H1 (cell line): ENCODE measurements around the gene NDUFB1. TPM values are rescaled to one million over a fixed set of nuclear protein-coding genes. Genes with fewer than 3 reads are reported as not detected.
A peak's percentile ranks its signal among the peaks of the same experiment; 100 is the strongest.

ENCODE experiments used
- CTCF ChIA-PET: fragments of 300-600 bp; sonication (Branson Sonifier 250); formaldehyde crosslinking; loops from one replicate; lab custom pipeline; 2021; ENCODE audit not compliant: partially characterized antibody; lab: Charles Lee
- POLR2A ChIA-PET: fragments of 300-600 bp; sonication (Branson Sonifier 250); formaldehyde crosslinking; loops from one replicate; lab custom pipeline; 2021; ENCODE audit warnings: inconsistent platforms; ENCODE audit not compliant: partially characterized antibody; lab: Charles Lee
- DNase-seq, 2 experiments: peaks; one replicate each; pipeline versions ENCODE4 v3.0.0 to v3.0.0-alpha.2; 2010 to 2022; ENCODE audit warnings: low spot score in 2 of 2, low read depth in 1 of 2, mixed read lengths in 1 of 2
- FAIRE-seq: peaks from 2 replicates; lab custom pipeline; 2011; peaks lifted over from hg19 to GRCh38; lab: Jason Lieb, UNC
- H2AFZ ChIP-seq: 2 replicates; pipeline ENCODE4 v1.8.1; 2012; ENCODE audit warnings: low read length, inconsistent platforms
- H2AK5ac ChIP-seq: 2 replicates; pipeline ENCODE4 v1.6.1; 2013; ENCODE audit warnings: low read depth, low read length
- H2BK120ac ChIP-seq: replicated peaks from 2 replicates; pipeline ENCODE3; 2013; ENCODE audit warnings: low read depth, low read length, inconsistent platforms
- H2BK12ac ChIP-seq: 2 replicates; pipeline ENCODE4 v1.6.1; 2013; ENCODE audit warnings: low read depth, low read length
- H2BK15ac ChIP-seq: 2 replicates; pipeline ENCODE4 v1.6.1; 2013; ENCODE audit warnings: low read length
- H2BK20ac ChIP-seq: 2 replicates; pipeline ENCODE4 v1.6.1; 2013; ENCODE audit warnings: low read length
- H2BK5ac ChIP-seq: 2 replicates; pipeline ENCODE4 v1.6.1; 2013; ENCODE audit warnings: low read depth, low read length
- H3K14ac ChIP-seq: 2 replicates; pipeline ENCODE4 v1.6.1; 2013; ENCODE audit warnings: inconsistent platforms; ENCODE audit not compliant: insufficient read length
- H3K18ac ChIP-seq: 2 replicates; pipeline ENCODE4 v1.6.1; 2013; ENCODE audit warnings: low read length; ENCODE audit errors: extremely low read depth
- H3K23ac ChIP-seq: 2 replicates; pipeline ENCODE4 v1.6.1; 2013; ENCODE audit warnings: inconsistent platforms; ENCODE audit not compliant: insufficient read length
- H3K23me2 ChIP-seq: 2 replicates; pipeline ENCODE4 v1.6.1; 2013; ENCODE audit warnings: low read depth, low read length
- H3K27ac ChIP-seq: 2 replicates; pipeline ENCODE4 v1.6.1; 2011; ENCODE audit warnings: low read depth, low read length, inconsistent platforms
- H3K27me3 ChIP-seq, 4 experiments: replicated peaks in 1 of 4; 1 replicate in 1 of 4; 2 replicates in 3 of 4; pipeline versions ENCODE4 v1.6.1 to v1.8.1; 2011 to 2013; ENCODE audit warnings: low read length in 3 of 4, mild to moderate bottlenecking in 3 of 4, inconsistent platforms in 2 of 4, mixed read lengths in 2 of 4, moderate library complexity in 1 of 4; ENCODE audit not compliant: control insufficient read depth in 3 of 4, insufficient read depth in 3 of 4; ENCODE audit errors: extremely low read depth in 1 of 4
- H3K36me3 ChIP-seq, 4 experiments: 2 replicates each; pipeline versions ENCODE4 v1.6.1 to v1.8.1; 2011 to 2013; ENCODE audit warnings: mild to moderate bottlenecking in 4 of 4, low read length in 3 of 4, moderate library complexity in 2 of 4, control low read depth in 1 of 4, inconsistent platforms in 1 of 4; ENCODE audit not compliant: insufficient read depth in 4 of 4, control insufficient read depth in 2 of 4
- H3K4ac ChIP-seq: replicated peaks from 2 replicates; pipeline ENCODE3; 2013; ENCODE audit warnings: low read length, low read depth, mixed read lengths, inconsistent platforms; ENCODE audit not compliant: insufficient read length
- H3K4me1 ChIP-seq, 4 experiments: replicated peaks in 1 of 4; 1 replicate in 1 of 4; 2 replicates in 3 of 4; pipeline versions ENCODE4 v1.6.1 to v1.8.1; 2011 to 2013; ENCODE audit warnings: low read length in 3 of 4, inconsistent platforms in 2 of 4, mixed read lengths in 1 of 4; ENCODE audit not compliant: insufficient read depth in 4 of 4, control insufficient read depth in 3 of 4
- H3K4me2 ChIP-seq, 2 experiments: 2 replicates each; pipeline versions ENCODE4 v1.6.1 to v1.8.1; 2011 to 2013; ENCODE audit warnings: low read depth in 2 of 2, low read length in 2 of 2, control low read depth in 1 of 2, inconsistent platforms in 1 of 2, mild to moderate bottlenecking in 1 of 2; ENCODE audit not compliant: insufficient read depth in 1 of 2
- H3K4me3 ChIP-seq, 4 experiments: fragments of 200-600, 300-600 bp in 1 of 4; sonication (generic), shearing (Covaris generic), sonication (Bioruptor Twin) in 1 of 4; 2 replicates each; pipeline versions ENCODE4 v1.5.1 to v1.8.1; 2011 to 2016; ENCODE audit warnings: low read length in 4 of 4, low read depth in 3 of 4, control low read depth in 2 of 4, inconsistent platforms in 2 of 4, mild to moderate bottlenecking in 2 of 4, mixed read lengths in 1 of 4, moderate library complexity in 1 of 4; ENCODE audit not compliant: insufficient read depth in 2 of 4; ENCODE audit errors: extremely low read depth in 1 of 4
- H3K56ac ChIP-seq: replicated peaks from 2 replicates; pipeline ENCODE3; 2013; ENCODE audit warnings: low read depth, mild to moderate bottlenecking, mixed read lengths, low read length, inconsistent platforms; ENCODE audit not compliant: insufficient read length
- H3K79me1 ChIP-seq: 2 replicates; pipeline ENCODE4 v1.6.1; 2013; ENCODE audit warnings: low read depth, low read length, control low read depth
- H3K79me2 ChIP-seq, 2 experiments: 2 replicates each; pipeline versions ENCODE4 v1.6.1 to v1.8.1; 2012 to 2013; ENCODE audit warnings: low read length in 2 of 2, mild to moderate bottlenecking in 2 of 2, inconsistent platforms in 1 of 2; ENCODE audit not compliant: insufficient read depth in 2 of 2, control insufficient read depth in 1 of 2
- H3K9ac ChIP-seq, 4 experiments: replicated peaks in 1 of 4; 1 replicate in 1 of 4; 2 replicates in 3 of 4; pipeline versions ENCODE4 v1.6.1 to v1.8.1; 2011 to 2013; ENCODE audit warnings: low read depth in 3 of 4, low read length in 3 of 4, control low read depth in 2 of 4, mild to moderate bottlenecking in 2 of 4, moderate library complexity in 2 of 4, inconsistent platforms in 1 of 4; ENCODE audit errors: extremely low read depth in 1 of 4
- H3K9me3 ChIP-seq, 2 experiments: 2 replicates each; pipeline versions ENCODE4 v1.6.1 to v1.8.1; 2012 to 2013; ENCODE audit warnings: mild to moderate bottlenecking in 2 of 2, moderate library complexity in 2 of 2, control low read depth in 1 of 2, inconsistent platforms in 1 of 2, low read depth in 1 of 2, low read length in 1 of 2, mixed read lengths in 1 of 2; ENCODE audit not compliant: insufficient read depth in 2 of 2
- H4K20me1 ChIP-seq, 2 experiments: replicated peaks in 1 of 2; 2 replicates each; pipeline versions ENCODE3 to v1.8.1; 2011 to 2013; ENCODE audit warnings: inconsistent platforms in 2 of 2, low read length in 2 of 2, mild to moderate bottlenecking in 1 of 2; ENCODE audit not compliant: insufficient read depth in 2 of 2, control insufficient read depth in 1 of 2
- H4K5ac ChIP-seq: 2 replicates; pipeline ENCODE4 v1.6.1; 2013; ENCODE audit warnings: low read length, low read depth, mixed read lengths, inconsistent platforms; ENCODE audit not compliant: insufficient read length
- H4K8ac ChIP-seq: 2 replicates; pipeline ENCODE4 v1.8.0; 2013; ENCODE audit warnings: mild to moderate bottlenecking, moderate library complexity, low read length, inconsistent platforms; ENCODE audit not compliant: insufficient read depth; ENCODE audit errors: extremely low read depth
- H4K91ac ChIP-seq: replicated peaks from 2 replicates; pipeline ENCODE3; 2013; ENCODE audit warnings: low read length, mixed read lengths, inconsistent platforms; ENCODE audit not compliant: insufficient read length
- CHD2 ChIP-seq: IDR thresholded peaks from 2 replicates; pipeline ENCODE4 v1.6.1; 2012; ENCODE audit warnings: low read length, improper control_type of control experiment
- CTCF ChIP-seq, 3 experiments: IDR thresholded peaks; 1 replicate in 2 of 3; 2 replicates in 1 of 3; pipeline versions ENCODE4 v1.5.1 to v1.6.1; 2011; ENCODE audit warnings: low read length in 3 of 3, mild to moderate bottlenecking in 3 of 3, inconsistent platforms in 2 of 3, low read depth in 1 of 3, moderate library complexity in 1 of 3; ENCODE audit not compliant: insufficient read depth in 1 of 3; ENCODE audit errors: control extremely low read depth in 1 of 3
- SP1 ChIP-seq: IDR thresholded peaks from 2 replicates; pipeline ENCODE4 v1.6.1; 2011; ENCODE audit warnings: low read depth, low read length
- WGBS, 2 experiments: shearing (Covaris generic) in 1 of 2; methylation state at CpG; one replicate each; pipeline versions ENCODE4 v1.1.6 to v1.1.7; 2013 to 2015; ENCODE audit warnings: low lambda C conversion rate in 2 of 2, mixed read lengths in 2 of 2, inconsistent platforms in 1 of 2, low coverage in 1 of 2, missing lambda C conversion rate in 1 of 2; ENCODE audit not compliant: insufficient replicate concordance in 2 of 2, insufficient coverage in 1 of 2, insufficient read length in 1 of 2; ENCODE audit errors: extremely low coverage in 1 of 2, missing lambda C conversion rate in 1 of 2; 5-methylcytosine and 5-hydroxymethylcytosine counted together
- long read RNA-seq, 2 experiments: library from RNA in 1 of 2; library from capped mRNA in 1 of 2; stranded (forward); transcript quantifications; one replicate each; pipeline ENCODE4 v2.0.0, GENCODE V29; 2021; ENCODE audit warnings: inconsistent platforms in 1 of 2
- polyA minus RNA-seq, 3 experiments: library from RNA; depleted of rRNA, polyadenylated mRNA; stranded (reverse); fragments of >200 nt; gene quantifications; 1 replicate in 2 of 3; 2 replicates in 1 of 3; pipeline ENCODE4 v1.2.3, GENCODE V29; 2011
- polyA plus RNA-seq, 7 experiments: library from polyadenylated mRNA; depleted of rRNA in 3 of 7; stranded (reverse) in 5 of 7; unstranded in 2 of 7; fragments of >200 nt in 5 of 7; fragments of 200-250 nt in 2 of 7; gene quantifications; 1 replicate in 5 of 7; 2 replicates in 1 of 7; 4 replicates in 1 of 7; pipeline versions ENCODE4 v1.2.1 to v1.2.3, GENCODE V29; 2011 to 2013; ENCODE audit warnings: missing spikeins in 2 of 7, mixed read lengths in 2 of 7
- total RNA-seq: library from RNA; stranded (reverse); fragmentation: NEBNext Ultra II Directional; extraction: Animal tissue kit (Norgen Biotek cat#: 25700); gene quantifications from 2 replicates; pipeline ENCODE4 v1.2.1, GENCODE V29; 2021
- TF ChIP-seq, protein P1 (sequence below): IDR thresholded peaks from 2 replicates; pipeline ENCODE4 v1.6.1; 2011; ENCODE audit warnings: low read length, improper control_type of control experiment

Gene NDUFB1
- 124 and 127 TPM in 2 replicates for total RNA-seq
- polyA plus RNA-seq (2011; rRNA removed), result 190 and 271 TPM in 2 replicates
- 358 TPM for polyA plus RNA-seq (2011; cell fraction: cytosol; rRNA removed)
- 91.3 TPM for polyA plus RNA-seq (2011; cell fraction: nucleus; rRNA removed)
- 284 to 486 TPM (median 385 TPM) in 4 replicates for polyA plus RNA-seq (2012, experiment 1 of 2)
- polyA plus RNA-seq (2012, experiment 2 of 2), result 579 TPM
- 707 TPM for polyA plus RNA-seq (2013, experiment 1 of 2)
- 742 TPM for polyA plus RNA-seq (2013, experiment 2 of 2)
- 25.4 and 41.2 TPM in 2 replicates for polyA minus RNA-seq (2011; rRNA and poly(A)+ RNA removed)
- 29.3 TPM for polyA minus RNA-seq (2011; cell fraction: cytosol; rRNA and poly(A)+ RNA removed)
- polyA minus RNA-seq (2011; cell fraction: nucleus; rRNA and poly(A)+ RNA removed), result 34.5 TPM
- long read RNA-seq, experiment 1, transcript NDUFB1-201 (3 exons, 528 nt), result major isoform, 120 of 132 reads
- long read RNA-seq, experiment 1, partial matches to known transcripts, result 1 of 132 reads
- long read RNA-seq, experiment 1, other reads (novel, unspliced or antisense), result 8 of 132 reads
- long read RNA-seq, experiment 2, partial matches to known transcripts, result 0 of 4 reads
- long read RNA-seq, experiment 2, other reads (novel, unspliced or antisense), result 2 of 4 reads

DNA sequence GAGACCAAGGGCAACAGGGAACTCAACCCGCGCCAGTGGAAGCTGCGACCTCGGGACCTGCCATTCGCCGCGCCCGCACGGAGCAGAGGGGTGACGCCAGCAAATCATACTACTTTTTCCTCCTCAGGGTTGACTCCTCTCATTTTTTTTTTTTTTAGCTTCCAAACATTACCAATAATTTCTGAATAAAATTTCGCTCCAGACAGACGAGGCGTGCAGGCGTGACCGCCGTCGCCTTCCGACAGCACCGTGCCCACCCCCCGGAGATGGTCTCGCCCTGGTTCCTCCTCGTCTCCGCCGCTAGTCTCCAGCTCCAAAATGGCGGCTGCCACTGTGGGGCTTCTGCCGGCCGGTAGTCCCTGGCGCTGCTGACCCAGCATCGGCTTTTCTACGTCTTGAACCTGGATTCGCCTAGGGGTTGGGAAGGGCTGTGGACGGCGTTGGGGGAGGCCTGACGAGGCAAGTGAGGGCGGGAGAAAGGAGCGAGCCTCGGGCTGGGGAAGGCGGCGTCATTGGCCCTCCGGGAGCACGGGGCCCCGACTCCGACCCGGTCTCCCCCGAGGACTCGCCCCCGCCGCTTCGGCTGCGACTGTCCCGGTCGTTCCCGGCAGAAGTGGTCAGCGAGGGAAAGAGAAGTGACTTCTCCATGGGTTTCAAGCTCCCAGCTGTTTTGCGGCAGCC, at the start of gene NDUFB1, which contains the start of gene CPSF2:
Gene NDUFB1, minus strand, starts transcription at position 37 of the 681 bp plus-strand sequence. CDS start 4,069 bp downstream, outside the sequence.
Gene CPSF2, plus strand, starts transcription at position 300 of the 681 bp plus-strand sequence. CDS start 9,016 bp downstream, outside the sequence.
- H4K20me1 ChIP-seq, result peaks cover 0 to 1% of the 10 kb centered on the region in 2 experiments
- H3K23ac ChIP-seq, result no peak within 1 kb of the TSS
- H3K79me1 ChIP-seq, result 0 out of 2 replicates have a peak, but pooled peaks cover 5% of the 10 kb centered on the region
- 1% methylated on average over 51 of the region's 55 CpGs; no CpG with 5 or more reads in 1 of the 2 experiments for WGBS, 2 experiments
- H3K14ac ChIP-seq, result no peak within 1 kb of the TSS
- peaks cover 0 to 3% (median 0%) of the 10 kb centered on the region in 4 experiments; a peak in 2 of 7 replicates for H3K4me1 ChIP-seq
- peak within 1 kb of the TSS; percentile 77 to 89 for H3K4me2 ChIP-seq
- peak within 1 kb of the TSS; percentile 99 for H3K56ac ChIP-seq
- H2BK20ac ChIP-seq, result 0 out of 2 replicates have a peak within 1 kb of the TSS, but pooled peaks have one; percentile 56
- peak within 1 kb of the TSS; percentile 95 for H4K91ac ChIP-seq
- H4K8ac ChIP-seq, result peak within 1 kb of the TSS; percentile 99
- peaks cover 2 to 50% (median 14%) of the 10 kb centered on the region in 4 experiments; a peak in 7 of 8 replicates for H3K36me3 ChIP-seq
- H2BK5ac ChIP-seq, result peak within 1 kb of the TSS; percentile 98
- H2BK12ac ChIP-seq, result peak within 1 kb of the TSS; percentile 63
- peak within 1 kb of the TSS; percentile 87 for H2AFZ ChIP-seq
- H2AK5ac ChIP-seq, result peak within 1 kb of the TSS; percentile 60
- no peak within 1 kb of the TSS for H2BK120ac ChIP-seq
- H3K27ac ChIP-seq, result peak within 1 kb of the TSS; percentile 97
- peak within 1 kb of the TSS; percentile 87 to 100 (median 98) for H3K4me3 ChIP-seq
- H3K79me2 ChIP-seq, result peaks cover 0 to 42% of the 10 kb centered on the region in 2 experiments; a peak in 3 of 4 replicates
- peak within 1 kb of the TSS; percentile 100 for H4K5ac ChIP-seq
- peak within 1 kb of the TSS; percentile 91 for H3K4ac ChIP-seq
- ChIA-PET CTCF (interaction anchor here (0.5 to 5.4 kb wide), 6 partner anchors 10 to 618 kb away, joined by 3 to 45 read pairs (median 3); partner anchors contain the start of gene ATXN3), POLR2A (interaction anchor here (0.6 to 5.0 kb wide), 20 partner anchors 9 to 762 kb away, joined by 3 to 66 read pairs (median 4); partner anchors contain the start of genes ATXN3 and TRIP11)
- H3K9me3 ChIP-seq, result no peaks in the 10 kb centered on the region
- FAIRE-seq (no peak), DNase-seq (peak in 1 of 2 experiments; percentile 93)
- H3K23me2 ChIP-seq, result peaks cover 6% of the 10 kb centered on the region; the same call in 1 of the 2 replicates
- H3K18ac ChIP-seq, result peak within 1 kb of the TSS; percentile 98
- H3K9ac ChIP-seq, result peak within 1 kb of the TSS; percentile 94 to 98 (median 97)
- H3K27me3 ChIP-seq, result no peaks in the 10 kb centered on the region
- H2BK15ac ChIP-seq, result no peak within 1 kb of the TSS
- TF ChIP-seq CTCF (IDR thresholded peaks at IDR 0.05; ENCODE audit: control extremely low read depth in 1 of 3, insufficient read depth in 1 of 3, low read depth in 1 of 3, low read length in 3 of 3), result no peak
- TF ChIP-seq, protein P1, sequence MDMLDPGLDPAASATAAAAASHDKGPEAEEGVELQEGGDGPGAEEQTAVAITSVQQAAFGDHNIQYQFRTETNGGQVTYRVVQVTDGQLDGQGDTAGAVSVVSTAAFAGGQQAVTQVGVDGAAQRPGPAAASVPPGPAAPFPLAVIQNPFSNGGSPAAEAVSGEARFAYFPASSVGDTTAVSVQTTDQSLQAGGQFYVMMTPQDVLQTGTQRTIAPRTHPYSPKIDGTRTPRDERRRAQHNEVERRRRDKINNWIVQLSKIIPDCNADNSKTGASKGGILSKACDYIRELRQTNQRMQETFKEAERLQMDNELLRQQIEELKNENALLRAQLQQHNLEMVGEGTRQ, result 0 out of 2 replicates have a peak, but pooled peaks have one; percentile 40
- peak; percentile 58; the same call in 1 of the 2 replicates for TF ChIP-seq SP1
- TF ChIP-seq CHD2, result 0 out of 2 replicates have a peak, but pooled peaks have one; percentile 14
